ENCODE measurements around the gene TYRO3. TPM values are rescaled to one million over a fixed set of nuclear protein-coding genes. Genes with fewer than 3 reads are reported as not detected.

TYRO3 gene
- total RNA-seq, 1 experiment from 2014 or later: 30.3 TPM

DNA sequence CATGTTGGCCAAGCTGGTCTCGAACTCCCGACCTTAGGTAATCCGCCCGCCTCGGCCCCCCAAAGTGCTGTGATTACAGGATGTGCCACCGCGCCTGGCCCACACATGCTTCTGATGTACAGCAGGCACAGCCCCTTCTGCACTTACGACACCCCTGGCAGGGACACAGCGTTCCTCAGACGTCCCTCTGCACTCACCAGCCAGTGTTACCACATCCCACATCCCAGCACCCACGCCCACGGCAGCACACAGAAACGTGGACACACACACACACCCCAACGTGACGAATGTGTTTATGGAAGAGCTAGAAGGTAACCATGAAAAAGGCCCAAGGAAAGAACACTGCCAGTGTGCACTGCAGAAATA lies 14.4 kb upstream of the TYRO3 start:
- CTCF ChIA-PET: interaction anchor here (0.6 kb wide), 1 partner anchor 93 kb away, joined by 3 read pairs; no protein-coding TSS in a partner anchor

DNA sequence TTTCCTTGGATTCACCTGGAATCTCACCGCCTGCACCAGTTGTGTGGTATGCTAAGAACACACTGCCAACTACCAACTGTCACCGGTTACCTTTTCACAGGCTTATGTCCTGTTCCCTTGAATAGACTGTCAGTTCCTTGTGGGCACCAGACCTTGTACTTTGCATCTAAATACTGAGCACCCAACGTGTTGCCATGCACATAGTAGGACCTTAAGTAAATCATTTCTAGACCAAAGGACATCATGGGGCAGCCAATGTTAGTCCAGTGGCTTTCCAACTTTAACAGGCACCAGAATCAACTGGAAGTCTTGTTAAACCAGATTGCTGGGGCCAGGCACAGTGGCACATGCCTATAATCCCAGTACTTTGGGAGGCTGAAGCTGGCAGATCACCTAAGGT lies 13.8 kb upstream of the TYRO3 start:
- BruUV-seq (replicated peaks): no TSS peak
- H3K36me3 ChIP-seq (ENCODE audit: low read depth): no peaks in the 10 kb centered on the region
- no peaks in the 10 kb centered on the region for H3K9me3 ChIP-seq (ENCODE audit: insufficient read depth, low read depth)
- ChIA-PET POLR2A (ENCODE audit: unreplicated experiment) (no interaction called here), CTCF (no interaction called here)
- H3K79me2 ChIP-seq (ENCODE audit: low read depth): peaks cover 16% of the 10 kb centered on the region
- H3K9me2 ChIP-seq (ENCODE audit: insufficient read depth): no peaks in the 10 kb centered on the region
- no peaks in the 10 kb centered on the region for H4K20me1 ChIP-seq (ENCODE audit: insufficient read depth)
- no peak overlapping the region for H3K4me3 ChIP-seq
- no peak overlapping the region; the same call in 1 of the 2 replicates for H3K4me2 ChIP-seq
- H3F3A ChIP-seq (ENCODE audit: insufficient read depth, low read depth): peaks cover 18% of the 10 kb centered on the region
- no peak overlapping the region for H3K27ac ChIP-seq
- intact Hi-C loops (cut with micrococcal nuclease; ENCODE audit: unreplicated experiment): no loop called here
- no peaks in the 10 kb centered on the region for H3K27me3 ChIP-seq (ENCODE audit: insufficient read depth, low read depth)
- no peak overlapping the region for H2AFZ ChIP-seq
- peaks cover 20% of the 10 kb centered on the region for H3K4me1 ChIP-seq (replicated peaks; ENCODE audit: insufficient read depth)
- no peak for TF ChIP-seq EZH2 (IDR thresholded peaks at IDR 0.05; ENCODE audit: low read depth)
- TF ChIP-seq, protein P1, sequence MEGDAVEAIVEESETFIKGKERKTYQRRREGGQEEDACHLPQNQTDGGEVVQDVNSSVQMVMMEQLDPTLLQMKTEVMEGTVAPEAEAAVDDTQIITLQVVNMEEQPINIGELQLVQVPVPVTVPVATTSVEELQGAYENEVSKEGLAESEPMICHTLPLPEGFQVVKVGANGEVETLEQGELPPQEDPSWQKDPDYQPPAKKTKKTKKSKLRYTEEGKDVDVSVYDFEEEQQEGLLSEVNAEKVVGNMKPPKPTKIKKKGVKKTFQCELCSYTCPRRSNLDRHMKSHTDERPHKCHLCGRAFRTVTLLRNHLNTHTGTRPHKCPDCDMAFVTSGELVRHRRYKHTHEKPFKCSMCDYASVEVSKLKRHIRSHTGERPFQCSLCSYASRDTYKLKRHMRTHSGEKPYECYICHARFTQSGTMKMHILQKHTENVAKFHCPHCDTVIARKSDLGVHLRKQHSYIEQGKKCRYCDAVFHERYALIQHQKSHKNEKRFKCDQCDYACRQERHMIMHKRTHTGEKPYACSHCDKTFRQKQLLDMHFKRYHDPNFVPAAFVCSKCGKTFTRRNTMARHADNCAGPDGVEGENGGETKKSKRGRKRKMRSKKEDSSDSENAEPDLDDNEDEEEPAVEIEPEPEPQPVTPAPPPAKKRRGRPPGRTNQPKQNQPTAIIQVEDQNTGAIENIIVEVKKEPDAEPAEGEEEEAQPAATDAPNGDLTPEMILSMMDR (conservative IDR thresholded peaks at IDR 0.05): no peak
- DNase-seq: no peak

More for the DNA sequence above, 14.4 kb upstream of the TYRO3 start:
- Histone ChIP-seq H3K9me2 (ENCODE audit: insufficient read depth) (no peaks in the 10 kb centered on the region), H3K4me1 (replicated peaks; ENCODE audit: insufficient read depth) (peaks cover 20% of the 10 kb centered on the region), H3K4me2 (peak overlapping the region; percentile 83), H3K36me3 (ENCODE audit: low read depth) (no peaks in the 10 kb centered on the region), H3K27me3 (ENCODE audit: insufficient read depth, low read depth) (no peaks in the 10 kb centered on the region), H3K27ac (peak overlapping the region; percentile 77), H3K4me3 (peak overlapping the region; percentile 92), H2AFZ (peak overlapping the region; percentile 98; the same call in 1 of the 2 replicates), H3K9me3 (ENCODE audit: insufficient read depth, low read depth) (no peaks in the 10 kb centered on the region), H3K79me2 (ENCODE audit: low read depth) (peaks cover 16% of the 10 kb centered on the region), H4K20me1 (ENCODE audit: insufficient read depth) (no peaks in the 10 kb centered on the region), H3F3A (ENCODE audit: insufficient read depth, low read depth) (peaks cover 18% of the 10 kb centered on the region)
- TSS peak; percentile 95 for BruUV-seq (replicated peaks)
- intact Hi-C loops (cut with micrococcal nuclease; ENCODE audit: unreplicated experiment): no loop called here
- TF ChIP-seq, protein P1 (conservative IDR thresholded peaks at IDR 0.05): no peak
- TF ChIP-seq EZH2 (IDR thresholded peaks at IDR 0.05; ENCODE audit: low read depth): no peak
- no peak for DNase-seq
- POLR2A ChIA-PET (ENCODE audit: unreplicated experiment): no interaction called here

DNA sequence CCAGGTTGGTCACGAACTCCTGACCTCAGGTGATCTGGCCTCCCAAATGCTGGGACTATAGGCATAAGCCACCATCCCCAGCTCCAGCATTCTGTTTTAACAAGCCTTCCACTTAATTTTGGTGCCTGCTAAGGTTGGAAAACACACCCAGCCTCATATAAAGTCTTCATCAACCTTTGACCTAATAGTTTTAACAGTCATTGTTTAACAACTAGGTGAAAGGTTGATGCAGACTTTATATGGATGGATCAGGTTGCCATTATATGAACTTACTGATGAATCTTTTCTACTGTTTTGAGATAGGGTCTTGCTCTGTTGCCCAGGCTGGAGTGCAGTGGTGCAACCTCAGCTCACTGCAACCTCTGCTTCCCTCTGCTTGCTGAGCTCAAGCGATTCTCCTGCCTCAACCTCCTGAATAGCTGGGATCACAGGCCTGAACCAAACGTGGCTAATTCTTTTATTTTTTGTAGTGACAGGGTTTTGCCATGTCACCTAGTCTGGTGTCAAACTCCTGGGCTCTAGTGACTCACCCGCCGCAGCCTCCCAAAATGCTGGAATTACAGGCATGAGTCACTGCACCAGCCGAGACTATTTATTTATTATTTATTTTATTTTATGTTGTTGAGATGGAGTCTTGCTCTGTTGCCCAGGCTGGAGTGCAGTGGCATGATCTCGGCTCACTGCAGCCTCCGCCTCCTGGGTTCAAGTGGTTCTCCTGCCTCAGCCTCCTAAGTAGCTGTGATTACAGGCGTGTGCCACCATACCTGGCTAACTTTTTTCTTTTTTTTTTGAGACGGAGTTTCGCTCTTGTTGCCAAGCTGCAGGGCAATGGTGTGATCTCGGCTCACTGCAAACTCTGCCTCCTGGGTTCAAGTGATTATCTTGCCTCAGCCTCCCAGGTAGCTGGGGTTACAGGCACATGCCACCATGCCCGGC lies 11.9 kb upstream of the TYRO3 start:
- H3K9me3 ChIP-seq (ENCODE audit: insufficient read depth, low read depth): no peaks in the 10 kb centered on the region
- H3K9me2 ChIP-seq (ENCODE audit: insufficient read depth): no peaks in the 10 kb centered on the region
- H2AFZ ChIP-seq: no peak overlapping the region
- TF ChIP-seq, protein P1 (conservative IDR thresholded peaks at IDR 0.05): no peak
- no peak for TF ChIP-seq EZH2 (IDR thresholded peaks at IDR 0.05; ENCODE audit: low read depth)
- H3K4me2 ChIP-seq: peak overlapping the region; percentile 56
- DNase-seq: peak; percentile 73 to 77
- peaks cover 18% of the 10 kb centered on the region for H3F3A ChIP-seq (ENCODE audit: insufficient read depth, low read depth)
- H3K27me3 ChIP-seq (ENCODE audit: insufficient read depth, low read depth): no peaks in the 10 kb centered on the region
- no peaks in the 10 kb centered on the region for H3K36me3 ChIP-seq (ENCODE audit: low read depth)
- peaks cover 20% of the 10 kb centered on the region for H3K4me1 ChIP-seq (replicated peaks; ENCODE audit: insufficient read depth)
- intact Hi-C loops (cut with micrococcal nuclease; ENCODE audit: unreplicated experiment): no loop called here
- CTCF ChIA-PET: no interaction called here
- BruUV-seq (replicated peaks): no TSS peak
- H4K20me1 ChIP-seq (ENCODE audit: insufficient read depth): no peaks in the 10 kb centered on the region
- peak overlapping the region; percentile 87 for H3K27ac ChIP-seq
- H3K4me3 ChIP-seq: no peak overlapping the region
- H3K79me2 ChIP-seq (ENCODE audit: low read depth): peaks cover 16% of the 10 kb centered on the region
- POLR2A ChIA-PET (ENCODE audit: unreplicated experiment): interaction anchor here (0.7 kb wide), 1 partner anchor 155 kb away, joined by 3 read pairs; no protein-coding TSS in a partner anchor
